GM23338 (cell line): ENCODE results near the gene XPO6. TPM values are rescaled to one million over a fixed set of nuclear protein-coding genes. Genes with fewer than 3 reads are reported as not detected.

Source experiments
- ATAC-seq: fragments of 200-7000 bp; cut with Tn5 transposase; 3 replicates; pipeline ENCODE4 v1.9.1; 2020
- DNase-seq: peaks from one replicate; pipeline ENCODE4 v3.0.0-alpha.2; 2015; ENCODE audit warnings: low spot score
- H2AFZ ChIP-seq: fragments of 200-600 bp; sonication (generic); 2 replicates; pipeline ENCODE4 v1.8.0; 2016; ENCODE audit warnings: antibody characterized with exemption, mild to moderate bottlenecking, moderate library complexity
- H3F3A ChIP-seq: fragments of 200-600 bp; sonication (generic); replicated peaks from 2 replicates; pipeline ENCODE4 v1.8.0; 2017; ENCODE audit warnings: antibody characterized with exemption, mixed run types, low read depth
- H3K27ac ChIP-seq: fragments of 200-600 bp; sonication (generic); 2 replicates; pipeline ENCODE4 v1.6.1; 2016; ENCODE audit warnings: low read depth
- H3K27me3 ChIP-seq: fragments of 200-600 bp; sonication (generic); 2 replicates; pipeline ENCODE4 v1.8.0; 2016; ENCODE audit warnings: mild to moderate bottlenecking, mixed run types, moderate library complexity; ENCODE audit not compliant: insufficient read depth
- H3K36me3 ChIP-seq: fragments of 200-600 bp; sonication (generic); 2 replicates; pipeline ENCODE4 v1.8.0; 2016; ENCODE audit warnings: mild to moderate bottlenecking; ENCODE audit not compliant: insufficient read depth
- H3K4me1 ChIP-seq: fragments of 200-600 bp; sonication (generic); 2 replicates; pipeline ENCODE4 v1.8.0; 2016; ENCODE audit warnings: mild to moderate bottlenecking, moderate library complexity; ENCODE audit not compliant: insufficient read depth
- H3K4me2 ChIP-seq: fragments of 200-600 bp; sonication (generic); 2 replicates; pipeline ENCODE4 v1.7.1; 2017; ENCODE audit warnings: mixed run types
- H3K4me3 ChIP-seq: fragments of 200-600 bp; sonication (generic); 2 replicates; pipeline ENCODE4 v1.6.1; 2016; ENCODE audit warnings: mixed run types
- H3K79me2 ChIP-seq: fragments of 200-600 bp; sonication (generic); replicated peaks from 2 replicates; pipeline ENCODE4 v1.8.0; 2017; ENCODE audit warnings: mild to moderate bottlenecking; ENCODE audit not compliant: insufficient read depth
- H3K9me2 ChIP-seq: fragments of 200-600 bp; sonication (generic); 2 replicates; pipeline ENCODE4 v1.8.0; 2017; ENCODE audit not compliant: insufficient read depth
- H4K20me1 ChIP-seq: fragments of 200-600 bp; sonication (generic); replicated peaks from 2 replicates; pipeline ENCODE4 v1.8.0; 2017; ENCODE audit warnings: mild to moderate bottlenecking; ENCODE audit not compliant: insufficient read depth
- H3K27ac Mint-ChIP-seq: 2 replicates; pipeline ENCODE4 v1.8.0; 2020; ENCODE audit warnings: inconsistent platforms, mild to moderate bottlenecking, moderate library complexity, mixed read lengths
- H3K27me3 Mint-ChIP-seq: 3 replicates; pipeline ENCODE4 v1.8.0; 2022; ENCODE audit warnings: low read depth, mild to moderate bottlenecking, moderate library complexity, mixed read lengths, inconsistent platforms; ENCODE audit not compliant: insufficient read depth, poor library complexity
- H3K36me3 Mint-ChIP-seq: 3 replicates; pipeline ENCODE4 v1.8.0; 2021; ENCODE audit warnings: low read depth, mild to moderate bottlenecking, inconsistent platforms, moderate library complexity, mixed read lengths
- H3K4me1 Mint-ChIP-seq: 3 replicates; pipeline ENCODE4 v1.8.0; 2020; ENCODE audit warnings: mild to moderate bottlenecking, inconsistent platforms, mixed read lengths
- H3K4me3 Mint-ChIP-seq: 3 replicates; pipeline ENCODE4 v1.8.0; 2021; ENCODE audit warnings: moderate library complexity, mild to moderate bottlenecking, inconsistent platforms, mixed read lengths
- H3K9me3 Mint-ChIP-seq: 3 replicates; pipeline ENCODE4 v1.8.0; 2020; ENCODE audit warnings: moderate library complexity, mild to moderate bottlenecking, inconsistent platforms, mixed read lengths
- EZH2 ChIP-seq: fragments of 200-600 bp; sonication (generic); IDR thresholded peaks from one replicate; pipeline ENCODE4 v1.8.0; 2017; ENCODE audit warnings: antibody characterized with exemption, mild to moderate bottlenecking, low read depth; ENCODE audit not compliant: unreplicated experiment
- EZH2phosphoT487 ChIP-seq: fragments of 200-600 bp; sonication (generic); IDR thresholded peaks from one replicate; pipeline ENCODE4 v1.8.1; 2018; ENCODE audit warnings: antibody characterized with exemption; ENCODE audit not compliant: unreplicated experiment
- JUNB ChIP-seq: IDR thresholded peaks from one replicate; pipeline ENCODE4 v1.6.1; 2016; ENCODE audit warnings: antibody characterized with exemption; ENCODE audit not compliant: unreplicated experiment
- NANOG ChIP-seq: IDR thresholded peaks from 2 replicates; pipeline ENCODE4 v1.6.1; 2016; ENCODE audit warnings: antibody characterized with exemption, borderline replicate concordance
- STAT1 ChIP-seq: IDR thresholded peaks from one replicate; pipeline ENCODE4 v1.6.1; 2016; ENCODE audit warnings: antibody characterized with exemption; ENCODE audit not compliant: unreplicated experiment
- ZNF114 ChIP-seq: fragments of 250-450 bp; sonication (Bioruptor Pico); IDR thresholded peaks from 2 replicates; pipeline ENCODE4 v1.5.0; 2020; ENCODE audit warnings: mild to moderate bottlenecking, moderate library complexity
- ZNF331 ChIP-seq: fragments of 250-450 bp; sonication (Bioruptor Pico); IDR thresholded peaks from 2 replicates; pipeline ENCODE4 v1.5.0; 2020; ENCODE audit warnings: low read depth, mild to moderate bottlenecking, moderate library complexity
- polyA plus RNA-seq: library from polyadenylated mRNA; unstranded; fragments of >200 nt; fragmentation: Nextera tagmentation; extraction: Ambion mirVana; gene quantifications from 2 replicates; pipeline ENCODE4 v1.2.1, GENCODE V29; 2016
- total RNA-seq: library from RNA; depleted of rRNA; stranded (reverse); fragments of >200 nt; shearing (Covaris generic); gene quantifications from 2 replicates; pipeline ENCODE4 v1.2.3, GENCODE V29; 2014
- TF ChIP-seq, protein P1 (sequence below): fragments of 250-450 bp; sonication (Bioruptor Pico); IDR thresholded peaks from 2 replicates; pipeline ENCODE4 v1.5.0; 2020; ENCODE audit warnings: mild to moderate bottlenecking, moderate library complexity
- TF ChIP-seq, protein P2 (sequence below), 2 experiments: fragments of 200-600 bp in 1 of 2; sonication (generic) in 1 of 2; conservative IDR thresholded peaks; 2 replicates each; pipeline versions ENCODE4 v1.5.1 to v1.6.1; 2016 to 2017; ENCODE audit warnings: antibody characterized with exemption in 2 of 2, low read depth in 2 of 2, mild to moderate bottlenecking in 2 of 2, moderate library complexity in 1 of 2

XPO6 gene
- total and polyA plus RNA-seq, 2 experiments from 2014 or later, result 83.9 to 178 TPM

DNA sequence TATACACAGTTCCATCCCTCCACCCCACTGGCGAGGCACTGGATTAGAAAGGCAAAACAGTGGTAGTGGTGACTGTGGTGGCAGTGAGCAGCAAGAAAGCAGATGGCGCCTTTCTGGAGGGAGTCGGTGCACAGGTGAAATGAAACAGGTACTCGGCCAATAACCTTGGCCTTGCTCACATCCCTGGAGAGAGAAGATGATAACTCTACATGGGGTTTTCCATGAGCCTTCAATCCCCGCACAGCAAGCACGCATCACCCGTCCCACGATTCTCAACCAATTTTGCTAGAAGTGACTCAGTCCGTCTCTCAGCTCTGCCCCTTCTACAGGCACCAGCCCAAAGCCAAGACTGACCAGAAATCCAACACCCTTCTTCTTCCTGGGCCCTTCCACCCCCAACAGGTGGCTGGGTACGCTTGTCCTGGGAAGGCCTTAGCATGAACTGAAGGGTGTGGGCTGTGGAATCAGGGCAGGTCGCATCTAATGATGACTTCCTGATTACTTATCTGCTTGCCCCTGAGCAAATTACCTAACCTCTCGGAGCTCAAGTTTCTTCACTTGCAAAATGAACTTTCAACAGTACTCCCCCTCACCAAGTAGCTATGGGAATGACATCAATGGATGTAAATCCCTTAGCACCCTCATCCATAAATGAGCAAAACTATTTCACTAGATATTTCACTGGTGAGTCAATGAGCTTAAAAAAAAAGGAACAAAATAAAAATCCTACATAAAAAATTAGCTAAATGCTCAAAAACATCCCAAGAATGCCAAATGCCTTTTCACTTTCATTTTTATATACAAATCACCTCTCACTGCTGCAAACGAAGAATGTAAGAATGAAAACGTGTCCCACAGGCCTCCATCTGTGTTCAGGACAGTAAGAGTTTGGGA lies 18.0 kb downstream of the XPO6 start:
- Histone ChIP-seq H3K27me3 (no peaks in the 10 kb centered on the region), H3K79me2 (peaks cover 100% of the 10 kb centered on the region), H3K27ac (0 out of 2 replicates have a peak overlapping the region, but pooled peaks have one; percentile 68), H3K9me2 (no peaks in the 10 kb centered on the region), H4K20me1 (peaks cover 77% of the 10 kb centered on the region), H3K4me3 (no peak overlapping the region), H2AFZ (no peak overlapping the region), H3K36me3 (no peaks in the 10 kb centered on the region), H3K4me2 (peak overlapping the region; percentile 3; the same call in 1 of the 2 replicates), H3F3A (no peaks in the 10 kb centered on the region), H3K4me1 (peaks cover 35% of the 10 kb centered on the region)
- H3K4me1 Mint-ChIP-seq, result peaks cover 37% of the 10 kb centered on the region
- ATAC-seq (peak; percentile 28; the same call in 1 of the 3 replicates), DNase-seq (no peak)
- peaks cover 7% of the 10 kb centered on the region for H3K27me3 Mint-ChIP-seq
- H3K36me3 Mint-ChIP-seq, result peaks cover 9% of the 10 kb centered on the region
- H3K27ac Mint-ChIP-seq, result 0 out of 2 replicates have a peak overlapping the region, but pooled peaks have one; percentile 29
- no peak for TF ChIP-seq ZNF331 (CRISPR knock-in tag)
- TF ChIP-seq, protein P1, sequence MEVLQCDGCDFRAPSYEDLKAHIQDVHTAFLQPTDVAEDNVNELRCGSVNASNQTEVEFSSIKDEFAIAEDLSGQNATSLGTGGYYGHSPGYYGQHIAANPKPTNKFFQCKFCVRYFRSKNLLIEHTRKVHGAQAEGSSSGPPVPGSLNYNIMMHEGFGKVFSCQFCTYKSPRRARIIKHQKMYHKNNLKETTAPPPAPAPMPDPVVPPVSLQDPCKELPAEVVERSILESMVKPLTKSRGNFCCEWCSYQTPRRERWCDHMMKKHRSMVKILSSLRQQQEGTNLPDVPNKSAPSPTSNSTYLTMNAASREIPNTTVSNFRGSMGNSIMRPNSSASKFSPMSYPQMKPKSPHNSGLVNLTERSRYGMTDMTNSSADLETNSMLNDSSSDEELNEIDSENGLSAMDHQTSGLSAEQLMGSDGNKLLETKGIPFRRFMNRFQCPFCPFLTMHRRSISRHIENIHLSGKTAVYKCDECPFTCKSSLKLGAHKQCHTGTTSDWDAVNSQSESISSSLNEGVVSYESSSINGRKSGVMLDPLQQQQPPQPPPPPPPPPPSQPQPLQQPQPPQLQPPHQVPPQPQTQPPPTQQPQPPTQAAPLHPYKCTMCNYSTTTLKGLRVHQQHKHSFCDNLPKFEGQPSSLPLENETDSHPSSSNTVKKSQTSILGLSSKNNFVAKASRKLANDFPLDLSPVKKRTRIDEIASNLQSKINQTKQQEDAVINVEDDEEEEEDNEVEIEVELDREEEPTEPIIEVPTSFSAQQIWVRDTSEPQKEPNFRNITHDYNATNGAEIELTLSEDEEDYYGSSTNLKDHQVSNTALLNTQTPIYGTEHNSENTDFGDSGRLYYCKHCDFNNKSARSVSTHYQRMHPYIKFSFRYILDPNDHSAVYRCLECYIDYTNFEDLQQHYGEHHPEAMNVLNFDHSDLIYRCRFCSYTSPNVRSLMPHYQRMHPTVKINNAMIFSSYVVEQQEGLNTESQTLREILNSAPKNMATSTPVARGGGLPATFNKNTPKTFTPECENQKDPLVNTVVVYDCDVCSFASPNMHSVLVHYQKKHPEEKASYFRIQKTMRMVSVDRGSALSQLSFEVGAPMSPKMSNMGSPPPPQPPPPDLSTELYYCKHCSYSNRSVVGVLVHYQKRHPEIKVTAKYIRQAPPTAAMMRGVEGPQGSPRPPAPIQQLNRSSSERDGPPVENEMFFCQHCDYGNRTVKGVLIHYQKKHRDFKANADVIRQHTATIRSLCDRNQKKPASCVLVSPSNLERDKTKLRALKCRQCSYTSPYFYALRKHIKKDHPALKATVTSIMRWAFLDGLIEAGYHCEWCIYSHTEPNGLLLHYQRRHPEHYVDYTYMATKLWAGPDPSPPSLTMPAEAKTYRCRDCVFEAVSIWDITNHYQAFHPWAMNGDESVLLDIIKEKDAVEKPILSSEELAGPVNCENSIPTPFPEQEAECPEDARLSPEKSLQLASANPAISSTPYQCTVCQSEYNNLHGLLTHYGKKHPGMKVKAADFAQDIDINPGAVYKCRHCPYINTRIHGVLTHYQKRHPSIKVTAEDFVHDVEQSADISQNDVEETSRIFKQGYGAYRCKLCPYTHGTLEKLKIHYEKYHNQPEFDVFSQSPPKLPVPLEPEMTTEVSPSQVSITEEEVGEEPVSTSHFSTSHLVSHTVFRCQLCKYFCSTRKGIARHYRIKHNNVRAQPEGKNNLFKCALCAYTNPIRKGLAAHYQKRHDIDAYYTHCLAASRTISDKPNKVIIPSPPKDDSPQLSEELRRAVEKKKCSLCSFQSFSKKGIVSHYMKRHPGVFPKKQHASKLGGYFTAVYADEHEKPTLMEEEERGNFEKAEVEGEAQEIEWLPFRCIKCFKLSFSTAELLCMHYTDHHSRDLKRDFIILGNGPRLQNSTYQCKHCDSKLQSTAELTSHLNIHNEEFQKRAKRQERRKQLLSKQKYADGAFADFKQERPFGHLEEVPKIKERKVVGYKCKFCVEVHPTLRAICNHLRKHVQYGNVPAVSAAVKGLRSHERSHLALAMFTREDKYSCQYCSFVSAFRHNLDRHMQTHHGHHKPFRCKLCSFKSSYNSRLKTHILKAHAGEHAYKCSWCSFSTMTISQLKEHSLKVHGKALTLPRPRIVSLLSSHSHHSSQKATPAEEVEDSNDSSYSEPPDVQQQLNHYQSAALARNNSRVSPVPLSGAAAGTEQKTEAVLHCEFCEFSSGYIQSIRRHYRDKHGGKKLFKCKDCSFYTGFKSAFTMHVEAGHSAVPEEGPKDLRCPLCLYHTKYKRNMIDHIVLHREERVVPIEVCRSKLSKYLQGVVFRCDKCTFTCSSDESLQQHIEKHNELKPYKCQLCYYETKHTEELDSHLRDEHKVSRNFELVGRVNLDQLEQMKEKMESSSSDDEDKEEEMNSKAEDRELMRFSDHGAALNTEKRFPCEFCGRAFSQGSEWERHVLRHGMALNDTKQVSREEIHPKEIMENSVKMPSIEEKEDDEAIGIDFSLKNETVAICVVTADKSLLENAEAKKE, result no peak
- TF ChIP-seq ZNF114 (CRISPR knock-in tag), result no peak
- no peak for TF ChIP-seq STAT1
- TF ChIP-seq, protein P2, sequence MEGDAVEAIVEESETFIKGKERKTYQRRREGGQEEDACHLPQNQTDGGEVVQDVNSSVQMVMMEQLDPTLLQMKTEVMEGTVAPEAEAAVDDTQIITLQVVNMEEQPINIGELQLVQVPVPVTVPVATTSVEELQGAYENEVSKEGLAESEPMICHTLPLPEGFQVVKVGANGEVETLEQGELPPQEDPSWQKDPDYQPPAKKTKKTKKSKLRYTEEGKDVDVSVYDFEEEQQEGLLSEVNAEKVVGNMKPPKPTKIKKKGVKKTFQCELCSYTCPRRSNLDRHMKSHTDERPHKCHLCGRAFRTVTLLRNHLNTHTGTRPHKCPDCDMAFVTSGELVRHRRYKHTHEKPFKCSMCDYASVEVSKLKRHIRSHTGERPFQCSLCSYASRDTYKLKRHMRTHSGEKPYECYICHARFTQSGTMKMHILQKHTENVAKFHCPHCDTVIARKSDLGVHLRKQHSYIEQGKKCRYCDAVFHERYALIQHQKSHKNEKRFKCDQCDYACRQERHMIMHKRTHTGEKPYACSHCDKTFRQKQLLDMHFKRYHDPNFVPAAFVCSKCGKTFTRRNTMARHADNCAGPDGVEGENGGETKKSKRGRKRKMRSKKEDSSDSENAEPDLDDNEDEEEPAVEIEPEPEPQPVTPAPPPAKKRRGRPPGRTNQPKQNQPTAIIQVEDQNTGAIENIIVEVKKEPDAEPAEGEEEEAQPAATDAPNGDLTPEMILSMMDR (conservative IDR thresholded peaks at IDR 0.05; ENCODE audit: low read depth in 2 of 2), result no peak
- TF ChIP-seq NANOG, result no peak
- no peak for TF ChIP-seq EZH2
- TF ChIP-seq JUNB, result no peak
- no peak for TF ChIP-seq EZH2phosphoT487
- H3K4me3 Mint-ChIP-seq, result no peak overlapping the region
- no peaks in the 10 kb centered on the region for H3K9me3 Mint-ChIP-seq
